ENCODE measurements around the gene ABTB2. TPM values are rescaled to one million over a fixed set of nuclear protein-coding genes. Genes with fewer than 3 reads are reported as not detected.
A peak's percentile ranks its signal among the peaks of the same experiment; 100 is the strongest.
"Not testable (repeated sequence)": the region's sequence is repeated elsewhere in the genome, so short reads cannot be mapped to it uniquely, and the experiment has no call there.

Gene ABTB2
- total RNA-seq, 2 experiments from 2014 or later: 1.2 TPM

- POLR2A ChIA-PET: interaction anchor here (0.7 to 1.4 kb wide), 3 partner anchors 11 to 663 kb away, joined by 3 to 6 read pairs (median 4); partner anchors contain the start of gene NAT10
- no peak for DNase-seq
- H3K9me3 Mint-ChIP-seq (ENCODE audit: low read depth): no peaks in the 10 kb centered on the region
- CTCF ChIA-PET: interaction anchor here (0.6 to 2.8 kb wide), 5 partner anchors 10 to 112 kb away, joined by 3 to 13 read pairs (median 5); no protein-coding TSS in a partner anchor
- no peaks in the 10 kb centered on the region for H3K36me3 Mint-ChIP-seq (ENCODE audit: low read depth)
- no peak overlapping the region for H3K4me3 Mint-ChIP-seq
- intact Hi-C loops (cut with DNase I, micrococcal nuclease): loop anchor here (2.0 to 10.0 kb wide), 5 partner anchors 357 to 925 kb away; partner anchors contain the start of genes APIP (in 1 of the 2), LMO2 (in 1 of the 2) and PDHX (in 1 of the 2)
- peaks cover 18% of the 10 kb centered on the region for H3K27me3 Mint-ChIP-seq
- H3K27ac Mint-ChIP-seq: no peak overlapping the region
- peaks cover 76% of the 10 kb centered on the region for H3K4me1 Mint-ChIP-seq
- ATAC-seq: no peak
Observed at GRCh38 chr11:34249439-34249838, 108.4 kb downstream of the ABTB2 start.

- Mint-ChIP-seq H3K27me3 (peaks cover 16% of the 10 kb centered on the region), H3K4me1 (peaks cover 95% of the 10 kb centered on the region)
- not testable (repeated sequence) for H3K4me3 Mint-ChIP-seq; H3K9me3 Mint-ChIP-seq (ENCODE audit: low read depth); H3K36me3 Mint-ChIP-seq (ENCODE audit: low read depth); ATAC-seq; H3K27ac Mint-ChIP-seq; DNase-seq
- POLR2A ChIA-PET: interaction anchor here (0.6 kb wide), 1 partner anchor 115 kb away, joined by 3 read pairs; no protein-coding TSS in a partner anchor
- CTCF ChIA-PET: interaction anchor here (0.7 to 1.3 kb wide), 2 partner anchors 12 to 36 kb away, joined by 3 read pairs; no protein-coding TSS in a partner anchor
- intact Hi-C loops (cut with DNase I, micrococcal nuclease): loop anchor here (2.0 to 10.0 kb wide), 5 partner anchors 352 to 928 kb away; partner anchors contain the start of genes APIP (in 1 of the 2), LMO2 (in 1 of the 2) and PDHX (in 1 of the 2)
Observed at GRCh38 chr11:34246511-34246910, 111.3 kb downstream of the ABTB2 start.

GRCh38 chr11:34245041-34245440, 112.8 kb downstream of the ABTB2 start:
- Mint-ChIP-seq H3K36me3 (ENCODE audit: low read depth) (no peaks in the 10 kb centered on the region), H3K4me1 (peaks cover 90% of the 10 kb centered on the region), H3K27ac (peak overlapping the region; percentile 26), H3K4me3 (no peak overlapping the region), H3K9me3 (ENCODE audit: low read depth) (no peaks in the 10 kb centered on the region), H3K27me3 (peaks cover 9% of the 10 kb centered on the region)
- ChIA-PET CTCF (no interaction called here), POLR2A (interaction anchor here (1.4 kb wide), 1 partner anchor 11 kb away, joined by 4 read pairs; no protein-coding TSS in a partner anchor)
- ATAC-seq: peak; percentile 60
- DNase-seq: peak; percentile 53
- intact Hi-C loops (cut with DNase I, micrococcal nuclease): loop anchor here (2.0 to 10.0 kb wide), 6 partner anchors 30 to 930 kb away; partner anchors contain the start of genes APIP (in 1 of the 2), LMO2 (in 1 of the 2) and PDHX (in 1 of the 2)

GRCh38 chr11:34243600-34244464, 114.0 kb downstream of the ABTB2 start:
- POLR2A ChIA-PET: no interaction called here
- H3K9me3 Mint-ChIP-seq (ENCODE audit: low read depth): no peaks in the 10 kb centered on the region
- H3K27me3 Mint-ChIP-seq: peaks cover 2% of the 10 kb centered on the region
- peaks cover 88% of the 10 kb centered on the region for H3K4me1 Mint-ChIP-seq
- peak; percentile 79 for DNase-seq
- intact Hi-C loops (cut with DNase I, micrococcal nuclease): loop anchor here (1.0 to 10.0 kb wide), 8 partner anchors 7 to 931 kb away; partner anchors contain the start of genes APIP (in 1 of the 2), CAPRIN1 (in 1 of the 2) and PDHX (in 1 of the 2)
- H3K27ac Mint-ChIP-seq: peak overlapping the region; percentile 60
- no peaks in the 10 kb centered on the region for H3K36me3 Mint-ChIP-seq (ENCODE audit: low read depth)
- ATAC-seq: peak; percentile 65
- no peak overlapping the region for H3K4me3 Mint-ChIP-seq
- CTCF ChIA-PET: interaction anchor here (0.6 to 1.1 kb wide), 3 partner anchors 9 to 371 kb away, joined by 3 to 4 read pairs (median 3); no protein-coding TSS in a partner anchor

GRCh38 chr11:34242037-34242625, 115.7 kb downstream of the ABTB2 start:
- DNase-seq (no peak), ATAC-seq (no peak)
- POLR2A ChIA-PET: no interaction called here
- Mint-ChIP-seq H3K4me3 (no peak overlapping the region), H3K4me1 (peaks cover 71% of the 10 kb centered on the region), H3K36me3 (ENCODE audit: low read depth) (no peaks in the 10 kb centered on the region), H3K9me3 (ENCODE audit: low read depth) (no peaks in the 10 kb centered on the region), H3K27me3 (peaks cover 2% of the 10 kb centered on the region), H3K27ac (no peak overlapping the region)
- CTCF ChIA-PET: interaction anchor here (0.6 kb wide), 1 partner anchor 18 kb away, joined by 4 read pairs; no protein-coding TSS in a partner anchor
- intact Hi-C loops (cut with DNase I, micrococcal nuclease): loop anchor here (5.0 to 10.0 kb wide), 4 partner anchors 190 to 933 kb away; partner anchors contain the start of genes APIP (in 1 of the 2), CAPRIN1 (in 1 of the 2) and PDHX (in 1 of the 2)

GRCh38 chr11:34240150-34240494, 117.7 kb downstream of the ABTB2 start:
- ATAC-seq (no peak), DNase-seq (no peak)
- H3K27me3 Mint-ChIP-seq: peaks cover 5% of the 10 kb centered on the region
- POLR2A ChIA-PET: interaction anchor here (0.8 to 1.0 kb wide), 2 partner anchors 8 to 11 kb away, joined by 3 read pairs; no protein-coding TSS in a partner anchor
- no peaks in the 10 kb centered on the region for H3K36me3 Mint-ChIP-seq (ENCODE audit: low read depth)
- intact Hi-C loops (cut with DNase I, micrococcal nuclease): loop anchor here (5.0 to 10.0 kb wide), 4 partner anchors 188 to 935 kb away; partner anchors contain the start of genes APIP (in 1 of the 2), CAPRIN1 (in 1 of the 2) and PDHX (in 1 of the 2)
- H3K9me3 Mint-ChIP-seq (ENCODE audit: low read depth): no peaks in the 10 kb centered on the region
- H3K27ac Mint-ChIP-seq: no peak overlapping the region
- CTCF ChIA-PET: interaction anchor here (0.7 to 0.8 kb wide), 2 partner anchors 34 to 116 kb away, joined by 3 to 4 read pairs; no protein-coding TSS in a partner anchor
- H3K4me1 Mint-ChIP-seq: peaks cover 64% of the 10 kb centered on the region
- no peak overlapping the region for H3K4me3 Mint-ChIP-seq

GRCh38 chr11:34239465-34240149, 118.2 kb downstream of the ABTB2 start:
- H3K27me3 Mint-ChIP-seq: peaks cover 5% of the 10 kb centered on the region
- no peak overlapping the region for H3K4me3 Mint-ChIP-seq

GRCh38 chr11:34238966-34239365, 118.8 kb downstream of the ABTB2 start:
- ATAC-seq (no peak), DNase-seq (no peak)
- H3K27ac Mint-ChIP-seq: no peak overlapping the region
- ChIA-PET CTCF (interaction anchor here (0.8 to 1.9 kb wide), 4 partner anchors 15 to 106 kb away, joined by 3 to 7 read pairs (median 4); no protein-coding TSS in a partner anchor), POLR2A (interaction anchor here (1.0 to 1.2 kb wide), 2 partner anchors 10 to 13 kb away, joined by 3 to 6 read pairs; no protein-coding TSS in a partner anchor)
- H3K9me3 Mint-ChIP-seq (ENCODE audit: low read depth): no peaks in the 10 kb centered on the region
- H3K4me3 Mint-ChIP-seq: no peak overlapping the region
- no peaks in the 10 kb centered on the region for H3K36me3 Mint-ChIP-seq (ENCODE audit: low read depth)
- peaks cover 5% of the 10 kb centered on the region for H3K27me3 Mint-ChIP-seq
- intact Hi-C loops (cut with DNase I, micrococcal nuclease): loop anchor here in 1 of 2 experiments (10.0 kb wide), 1 partner anchor 776 kb away; no protein-coding TSS in a partner anchor
- peaks cover 63% of the 10 kb centered on the region for H3K4me1 Mint-ChIP-seq

More at GRCh38 chr11:34239465-34240149, 118.2 kb downstream of the ABTB2 start:
- intact Hi-C loops (cut with DNase I, micrococcal nuclease): loop anchor here (5.0 to 10.0 kb wide), 5 partner anchors 187 to 935 kb away; partner anchors contain the start of genes APIP (in 1 of the 2), CAPRIN1 (in 1 of the 2) and PDHX (in 1 of the 2)
- Mint-ChIP-seq H3K36me3 (ENCODE audit: low read depth) (no peaks in the 10 kb centered on the region), H3K9me3 (ENCODE audit: low read depth) (no peaks in the 10 kb centered on the region), H3K4me1 (peaks cover 63% of the 10 kb centered on the region), H3K27ac (no peak overlapping the region)
- ChIA-PET CTCF (interaction anchor here (0.8 to 1.9 kb wide), 3 partner anchors 15 to 33 kb away, joined by 3 to 7 read pairs (median 4); no protein-coding TSS in a partner anchor), POLR2A (interaction anchor here (0.8 to 1.2 kb wide), 3 partner anchors 8 to 12 kb away, joined by 3 to 6 read pairs (median 3); no protein-coding TSS in a partner anchor)
- no peak for ATAC-seq
- DNase-seq: no peak

- no peak overlapping the region for H3K4me3 Mint-ChIP-seq
- no peaks in the 10 kb centered on the region for H3K36me3 Mint-ChIP-seq (ENCODE audit: low read depth)
- H3K9me3 Mint-ChIP-seq (ENCODE audit: low read depth): no peaks in the 10 kb centered on the region
- CTCF ChIA-PET: interaction anchor here (0.8 to 1.9 kb wide), 4 partner anchors 16 to 107 kb away, joined by 3 to 7 read pairs (median 4); no protein-coding TSS in a partner anchor
- DNase-seq (no peak), ATAC-seq (no peak)
- POLR2A ChIA-PET: interaction anchor here (1.2 kb wide), 1 partner anchor 11 kb away, joined by 6 read pairs; no protein-coding TSS in a partner anchor
- no peak overlapping the region for H3K27ac Mint-ChIP-seq
- peaks cover 5% of the 10 kb centered on the region for H3K27me3 Mint-ChIP-seq
- intact Hi-C loops (cut with DNase I, micrococcal nuclease): loop anchor here in 1 of 2 experiments (10.0 kb wide), 1 partner anchor 776 kb away; no protein-coding TSS in a partner anchor
- peaks cover 62% of the 10 kb centered on the region for H3K4me1 Mint-ChIP-seq
Observed at GRCh38 chr11:34238533-34238932, 119.3 kb downstream of the ABTB2 start.

- Mint-ChIP-seq H3K36me3 (ENCODE audit: low read depth) (no peaks in the 10 kb centered on the region), H3K9me3 (ENCODE audit: low read depth) (no peaks in the 10 kb centered on the region), H3K4me3 (no peak overlapping the region), H3K4me1 (peaks cover 49% of the 10 kb centered on the region), H3K27ac (no peak overlapping the region), H3K27me3 (peaks cover 3% of the 10 kb centered on the region)
- DNase-seq (no peak), ATAC-seq (no peak)
- intact Hi-C loops (cut with DNase I, micrococcal nuclease): loop anchor here in 1 of 2 experiments (10.0 kb wide), 1 partner anchor 778 kb away; no protein-coding TSS in a partner anchor
- CTCF ChIA-PET: interaction anchor here (1.3 kb wide), 2 partner anchors 14 to 22 kb away, joined by 3 to 5 read pairs; no protein-coding TSS in a partner anchor
- POLR2A ChIA-PET: no interaction called here
Observed at GRCh38 chr11:34236572-34236971, 121.2 kb downstream of the ABTB2 start.
